Neural progenitor cell (in vitro differentiated cells): ENCODE results near the gene RNF26.

ENCODE experiments used
- CTCF ChIP-seq: fragments of 200-600 bp; sonication (generic); IDR thresholded peaks from 2 replicates; pipeline ENCODE4 v1.5.1; 2017; ENCODE audit warnings: antibody characterized with exemption, mild to moderate bottlenecking
- EZH2 ChIP-seq: fragments of 200-600 bp; sonication (generic); IDR thresholded peaks from 2 replicates; pipeline ENCODE4 v1.6.1; 2017; ENCODE audit warnings: antibody characterized with exemption, mild to moderate bottlenecking, moderate library complexity
- EZH2phosphoT487 ChIP-seq: fragments of 200-600 bp; sonication (generic); IDR thresholded peaks from 2 replicates; pipeline ENCODE4 v1.6.1; 2017; ENCODE audit warnings: antibody characterized with exemption

- TF ChIP-seq CTCF (no peak), EZH2 (no peak), EZH2phosphoT487 (no peak)
Observed at GRCh38 chr11:119342023-119342300, 7.6 kb downstream of the RNF26 start.
